Epithelial cell of umbilical artery (primary cell): Measurements from ENCODE around the gene MAN1A2. TPM values are rescaled to one million over a fixed set of nuclear protein-coding genes. Genes with fewer than 3 reads are reported as not detected.

Source experiments
- total RNA-seq: library from RNA; depleted of rRNA; stranded (reverse); fragments of >200 nt; gene quantifications from 2 replicates; pipeline ENCODE4 v1.2.3, GENCODE V29; 2014

Gene MAN1A2
- total RNA-seq, result 37.1 and 65.6 TPM in 2 replicates

DNA sequence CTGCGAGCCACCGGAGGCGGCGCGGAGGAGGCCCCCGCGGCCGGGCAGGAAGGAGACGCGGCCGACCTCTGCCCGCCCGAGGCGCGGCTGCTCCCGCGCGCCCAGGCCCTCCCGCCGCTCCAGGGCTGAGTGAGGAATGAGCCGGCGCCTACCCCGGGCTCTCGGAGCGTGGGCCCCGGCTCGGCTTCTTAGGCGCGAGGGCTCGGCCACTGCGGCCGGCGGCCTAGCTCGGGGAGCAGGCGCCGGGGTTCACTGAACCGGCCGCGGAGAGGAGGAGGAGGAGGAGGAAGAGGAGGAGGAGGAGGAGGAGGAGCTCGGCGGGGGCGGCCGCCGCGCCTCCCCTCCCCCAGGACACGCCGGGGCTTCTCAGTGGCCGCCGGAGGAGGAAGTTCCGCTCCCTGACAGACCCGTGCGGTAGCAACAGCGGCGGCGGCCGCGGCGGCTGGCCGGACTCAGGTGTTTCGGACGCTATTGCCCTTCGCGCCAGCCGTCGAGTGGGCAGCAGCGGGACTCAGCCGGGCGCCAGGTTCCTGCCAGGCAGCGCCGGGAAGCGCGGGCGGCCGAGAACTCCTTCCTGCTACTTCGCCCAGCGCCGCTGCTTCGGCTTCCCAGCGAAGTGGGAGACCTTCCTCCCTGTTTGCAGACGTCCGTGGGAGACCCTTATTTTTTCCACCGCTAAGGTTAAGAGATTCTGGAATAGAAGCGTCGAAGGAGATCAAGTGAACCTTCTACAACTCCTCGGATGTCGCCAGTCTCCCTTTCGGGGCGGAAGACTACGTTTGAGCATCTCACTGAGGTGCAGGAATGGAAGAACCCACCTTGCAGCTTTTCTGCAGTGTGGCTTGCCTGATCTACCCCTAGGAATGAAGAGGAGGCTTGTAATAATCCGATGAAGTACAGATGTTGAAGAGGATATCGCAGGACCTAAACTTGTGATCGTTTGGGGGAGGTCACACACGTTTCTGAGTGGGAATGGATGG lies at the start of gene MAN1A2:
MAN1A2 (plus strand) TSS at position 404 of the 980 bp plus-strand sequence. CDS start 735 bp downstream, outside the sequence.

Other genes starting within 250 kb of the MAN1A2 start
- 1.4 and 3.2 TPM in 2 replicates for gene TRIM45, start 245.7 kb upstream of the MAN1A2 start, total RNA-seq
- gene VTCN1, start 156.5 kb upstream of the MAN1A2 start, total RNA-seq, result not detected in 2 replicates
- gene TENT5C, start 238.6 kb downstream of the MAN1A2 start, total RNA-seq, result under 0.01 and 0.15 TPM in 2 replicates